HEK293T (cell line): ENCODE data around the gene PAPSS2.

ENCODE experiments used
- ARNT ChIP-seq: fragments of 450-650 bp; IDR thresholded peaks from 2 replicates; pipeline ENCODE4 v1.6.1; 2017; ENCODE audit warnings: mild to moderate bottlenecking
- BHLHE40 ChIP-seq: fragments of 450-650 bp; IDR thresholded peaks from 2 replicates; pipeline ENCODE4 v1.6.1; 2016; ENCODE audit warnings: mild to moderate bottlenecking, moderate library complexity, borderline replicate concordance
- ELF4 ChIP-seq: fragments of 450-650 bp; IDR thresholded peaks from 2 replicates; pipeline ENCODE4 v1.6.1; 2017; ENCODE audit warnings: antibody characterized with exemption
- FOXA1 ChIP-seq: fragments of 450-650 bp; IDR thresholded peaks from 2 replicates; pipeline ENCODE4 v1.6.1; 2016; ENCODE audit warnings: mild to moderate bottlenecking
- FOXK2 ChIP-seq: fragments of 450-650 bp; IDR thresholded peaks from 2 replicates; pipeline ENCODE4 v1.6.1; 2016; ENCODE audit warnings: mild to moderate bottlenecking
- FOXM1 ChIP-seq: fragments of 450-650 bp; IDR thresholded peaks from 2 replicates; pipeline ENCODE4 v1.6.1; 2017; ENCODE audit warnings: mild to moderate bottlenecking, borderline replicate concordance
- L3MBTL2 ChIP-seq: fragments of 450-650 bp; conservative IDR thresholded peaks from 2 replicates; pipeline ENCODE4 v1.6.1; 2016; ENCODE audit warnings: mild to moderate bottlenecking
- NFRKB ChIP-seq: fragments of 450-650 bp; IDR thresholded peaks from 2 replicates; pipeline ENCODE4 v1.6.1; 2016; ENCODE audit warnings: mild to moderate bottlenecking, moderate library complexity
- SP1 ChIP-seq: fragments of 450-650 bp; IDR thresholded peaks from 2 replicates; pipeline ENCODE4 v1.6.1; 2017
- SUZ12 ChIP-seq: fragments of 450-650 bp; IDR thresholded peaks from 2 replicates; pipeline ENCODE4 v1.6.1; 2016; ENCODE audit warnings: mild to moderate bottlenecking
- TARDBP ChIP-seq: fragments of 450-650 bp; IDR thresholded peaks from 2 replicates; pipeline ENCODE4 v1.6.1; 2016
- ZNF384 ChIP-seq: fragments of 450-650 bp; IDR thresholded peaks from 2 replicates; pipeline ENCODE4 v1.6.1; 2016

DNA sequence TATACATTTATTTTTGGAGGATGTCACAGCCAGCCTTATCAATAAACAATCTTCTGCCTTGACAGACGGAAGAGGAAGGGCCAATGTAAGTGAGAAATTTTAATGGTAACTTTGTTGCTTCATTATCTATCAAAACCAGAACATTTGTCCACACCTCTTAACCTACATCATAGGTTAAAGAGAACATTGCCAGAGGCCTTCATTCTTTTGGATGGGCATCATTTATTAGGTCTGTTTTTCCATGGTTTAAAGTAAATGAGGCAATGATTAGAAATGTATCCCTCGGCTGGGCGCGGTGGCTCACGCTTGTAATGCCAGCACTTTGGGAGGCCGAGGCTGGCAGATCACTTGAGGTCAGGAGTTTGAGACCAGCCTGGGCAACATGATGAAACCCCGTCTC is 29.5 kb upstream of the PAPSS2 start:
- no peak for TF ChIP-seq FOXM1
- no peak for TF ChIP-seq SUZ12
- TF ChIP-seq SP1 = no peak
- TF ChIP-seq ZNF384 = no peak
- no peak for TF ChIP-seq BHLHE40
- TF ChIP-seq FOXA1 = no peak
- TF ChIP-seq L3MBTL2 = no peak
- no peak for TF ChIP-seq NFRKB
- TF ChIP-seq FOXK2 = no peak
- no peak for TF ChIP-seq ARNT
- no peak for TF ChIP-seq TARDBP
- no peak for TF ChIP-seq ELF4
